Adipose tissue (tissue), 3 donors: ENCODE measurements around the gene GHR. TPM values are rescaled to one million over a fixed set of nuclear protein-coding genes. Genes with fewer than 3 reads are reported as not detected.

Experiments
- H3K27ac ChIP-seq: one replicate; pipeline ENCODE4 v1.5.1; 2013; ENCODE audit warnings: low read depth, low read length
- WGBS, 3 donors: extraction: QIAGEN DNeasy Blood & Tissue Kit; methylation state at CpG; one replicate each; pipeline ENCODE4 v1.1.7; 2013; 5-methylcytosine and 5-hydroxymethylcytosine counted together
- polyA plus RNA-seq, 3 donors: library from polyadenylated mRNA; stranded (reverse); fragments of 200-250 nt; gene quantifications; one replicate each; pipeline ENCODE4 v1.2.3, GENCODE V29; 2013
- donor health status: healthy with polysubstance abuse.
- donor health status: Bipolar disorder and iron deficiency.
- donor health status: healthy.

The GHR gene
- polyA plus RNA-seq, 3 donors = 6.3 to 108 (median 49.6) TPM

GRCh38 chr5:42454216-42454995 lies 31.2 kb downstream of the GHR start:
- H3K27ac ChIP-seq = no peak overlapping the region
- WGBS, 3 donors = 81 to 82% (median 82%) methylated on average over 5 of the region's 5 CpGs

DNA sequence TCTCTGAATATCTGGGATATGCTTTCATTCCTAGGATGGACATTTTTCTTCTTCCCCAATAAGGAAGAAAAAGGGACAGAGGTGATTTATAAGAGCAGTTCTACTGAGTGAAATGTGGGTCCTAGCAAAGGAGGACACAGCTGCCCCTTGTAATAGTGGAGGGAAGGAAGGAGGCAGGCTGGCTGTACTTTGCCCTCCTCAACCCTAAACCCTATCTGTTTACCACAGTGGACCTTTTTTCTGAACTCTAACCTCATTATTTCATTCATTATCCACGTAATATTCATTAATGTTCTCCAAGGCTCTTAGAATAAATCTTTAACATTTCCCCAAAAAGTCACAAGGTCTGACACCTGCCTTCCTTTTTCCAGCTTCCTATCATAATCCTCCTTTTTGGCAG lies 37.8 kb downstream of the GHR start:
- H3K27ac ChIP-seq = no peak overlapping the region
- WGBS, 3 donors = 54 to 81% (median 75%) methylated on average over 1 of the region's 1 CpG

DNA sequence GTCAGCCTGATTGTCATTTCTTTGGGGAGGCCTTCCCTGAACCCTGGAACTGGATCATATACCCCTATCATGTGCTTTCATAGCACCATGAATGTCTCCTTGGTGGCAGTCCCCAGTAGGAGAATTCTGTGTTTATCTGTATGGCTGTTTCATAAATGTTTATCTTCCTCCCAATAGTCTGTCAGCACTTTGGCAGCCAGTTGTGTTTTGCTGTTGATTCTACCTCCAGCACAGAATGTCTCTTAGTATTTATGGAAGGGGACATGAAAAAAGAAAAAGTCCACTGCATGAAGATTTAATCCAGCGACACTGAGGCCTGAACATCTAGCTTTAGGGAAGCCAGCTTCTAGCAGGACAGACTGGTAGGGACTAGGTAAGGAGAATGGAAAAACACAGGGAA lies 38.3 kb downstream of the GHR start:
- no peak overlapping the region for H3K27ac ChIP-seq
- WGBS, 3 donors = 80 to 86% (median 85%) methylated on average over 1 of the region's 1 CpG

DNA sequence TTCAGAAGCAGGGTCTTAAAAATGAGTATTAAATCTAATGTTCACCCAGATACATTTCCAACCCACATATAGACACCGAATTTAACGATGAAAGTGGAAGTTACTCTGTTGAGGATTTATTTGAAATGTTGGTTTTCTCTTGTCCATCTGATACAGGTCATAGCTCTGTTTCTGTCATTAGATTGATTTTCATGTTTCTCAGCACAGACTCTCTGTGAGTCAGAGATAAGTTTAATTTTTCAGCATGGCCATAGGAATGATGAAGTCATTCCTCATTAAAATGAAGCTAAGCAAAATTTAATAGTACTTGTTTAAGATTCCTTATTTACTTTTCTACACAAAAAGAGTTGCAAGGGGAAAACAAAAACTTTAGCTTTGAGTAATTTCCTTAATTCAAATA lies 38.8 kb downstream of the GHR start:
- no peak overlapping the region for H3K27ac ChIP-seq
- 61 to 96% (median 74%) methylated on average over 2 of the region's 2 CpGs for WGBS, 3 donors

GRCh38 chr5:42467572-42467971 lies 44.3 kb downstream of the GHR start:
- no peak overlapping the region for H3K27ac ChIP-seq
- 86 to 89% (median 89%) methylated on average over 5 of the region's 5 CpGs for WGBS, 3 donors

- H3K27ac ChIP-seq = no peak overlapping the region
- 87 to 91% (median 90%) methylated on average over 8 of the region's 8 CpGs for WGBS, 3 donors
These were observed 44.8 kb downstream of the GHR start for GRCh38 chr5:42467981-42468524.

DNA sequence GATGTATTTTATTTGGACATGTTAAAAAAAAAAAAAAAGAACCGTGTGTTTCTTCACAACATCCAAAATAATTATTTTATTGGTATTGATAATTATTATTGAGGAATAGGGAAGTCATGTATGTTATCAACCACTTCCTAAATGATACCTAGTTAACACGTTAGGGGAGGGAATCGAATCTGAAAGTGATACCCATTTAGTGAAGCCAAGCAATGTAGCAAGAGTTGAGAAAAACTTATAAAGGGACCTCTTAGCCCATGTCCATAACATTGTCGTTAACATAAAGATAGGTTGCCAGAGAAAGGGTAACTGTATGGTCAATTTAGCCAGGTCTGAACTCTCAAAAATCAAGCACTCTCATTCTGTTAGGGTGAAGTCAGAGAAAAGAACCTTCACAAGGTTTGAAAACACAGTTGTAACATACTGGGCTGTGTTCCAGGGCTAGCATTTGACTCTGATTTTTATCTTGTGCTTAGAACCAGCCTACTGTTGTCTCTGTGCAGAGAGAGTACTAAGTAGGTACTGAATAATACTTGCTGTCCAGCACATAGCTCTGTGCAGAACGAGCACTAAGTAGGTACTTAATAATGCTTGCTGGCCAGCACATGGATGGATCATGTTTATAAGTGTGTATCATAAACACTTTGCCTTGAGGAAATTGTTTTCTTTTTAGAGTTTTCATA lies 60.4 kb downstream of the GHR start:
- H3K27ac ChIP-seq = no peak overlapping the region
- 70 to 81% (median 71%) methylated on average over 5 of the region's 5 CpGs for WGBS, 3 donors

- no peak overlapping the region for H3K27ac ChIP-seq
- 86 to 93% (median 91%) methylated on average over 3 of the region's 3 CpGs for WGBS, 3 donors
These were observed 63.8 kb downstream of the GHR start for GRCh38 chr5:42487077-42487476.

- H3K27ac ChIP-seq = no peak overlapping the region
These were observed 64.6 kb downstream of the GHR start for GRCh38 chr5:42487821-42488220.

GRCh38 chr5:42490831-42491230 lies 67.6 kb downstream of the GHR start:
- 41 to 72% (median 58%) methylated on average over 2 of the region's 2 CpGs for WGBS, 3 donors

DNA sequence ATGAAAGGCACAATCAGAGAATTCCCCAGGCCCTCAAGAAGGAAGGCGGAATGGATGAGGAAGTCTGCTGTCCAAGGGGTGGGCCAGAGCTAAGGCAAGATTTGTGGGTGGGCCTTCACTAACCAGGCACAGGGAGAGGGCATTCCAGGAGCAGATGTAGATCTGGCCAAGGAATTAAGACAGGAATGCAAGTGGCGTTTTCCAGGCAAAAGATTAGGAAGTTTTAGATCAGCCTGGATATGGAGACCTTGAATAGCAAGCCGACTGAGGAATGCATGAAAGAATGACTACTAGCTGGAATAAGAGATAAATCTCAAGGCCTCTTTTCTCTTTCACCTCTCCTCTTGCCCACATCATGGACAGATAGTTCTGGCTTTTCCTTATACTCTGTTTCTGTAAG lies 68.5 kb downstream of the GHR start:
- WGBS, 3 donors = 49 to 54% (median 50%) methylated on average over 3 of the region's 3 CpGs
- H3K27ac ChIP-seq = no peak overlapping the region

More at GRCh38 chr5:42490831-42491230, 67.6 kb downstream of the GHR start:
- H3K27ac ChIP-seq = no peak overlapping the region

- 56 to 83% (median 61%) methylated on average over 3 of the region's 3 CpGs for WGBS, 3 donors
- H3K27ac ChIP-seq = no peak overlapping the region
These were observed 69.7 kb downstream of the GHR start for GRCh38 chr5:42492974-42493373.

- WGBS, 3 donors = 73 to 89% (median 82%) methylated on average over 4 of the region's 4 CpGs
- H3K27ac ChIP-seq = no peak overlapping the region
These were observed 71.2 kb downstream of the GHR start for GRCh38 chr5:42494414-42494813.

DNA sequence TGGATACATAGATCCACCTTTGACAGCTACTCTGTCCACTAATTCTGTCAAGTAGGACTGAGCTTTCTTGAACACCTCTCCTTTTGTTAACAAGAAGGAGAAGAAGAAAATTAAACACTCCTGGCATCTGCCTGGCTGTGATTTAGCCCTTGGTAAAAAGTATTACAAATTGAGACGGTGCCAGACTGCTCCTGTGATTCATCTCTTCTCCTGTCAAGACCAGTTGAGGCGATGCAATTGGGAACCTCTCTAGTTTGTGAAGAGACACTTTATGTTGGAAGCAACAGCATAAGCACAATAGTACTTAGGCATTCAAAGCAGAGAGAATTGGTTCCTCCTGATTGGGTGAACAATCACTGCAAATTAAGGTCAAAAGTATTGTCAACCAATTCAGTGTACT lies 72.7 kb downstream of the GHR start:
- 74 to 89% (median 83%) methylated on average over 2 of the region's 2 CpGs for WGBS, 3 donors
- H3K27ac ChIP-seq = no peak overlapping the region

DNA sequence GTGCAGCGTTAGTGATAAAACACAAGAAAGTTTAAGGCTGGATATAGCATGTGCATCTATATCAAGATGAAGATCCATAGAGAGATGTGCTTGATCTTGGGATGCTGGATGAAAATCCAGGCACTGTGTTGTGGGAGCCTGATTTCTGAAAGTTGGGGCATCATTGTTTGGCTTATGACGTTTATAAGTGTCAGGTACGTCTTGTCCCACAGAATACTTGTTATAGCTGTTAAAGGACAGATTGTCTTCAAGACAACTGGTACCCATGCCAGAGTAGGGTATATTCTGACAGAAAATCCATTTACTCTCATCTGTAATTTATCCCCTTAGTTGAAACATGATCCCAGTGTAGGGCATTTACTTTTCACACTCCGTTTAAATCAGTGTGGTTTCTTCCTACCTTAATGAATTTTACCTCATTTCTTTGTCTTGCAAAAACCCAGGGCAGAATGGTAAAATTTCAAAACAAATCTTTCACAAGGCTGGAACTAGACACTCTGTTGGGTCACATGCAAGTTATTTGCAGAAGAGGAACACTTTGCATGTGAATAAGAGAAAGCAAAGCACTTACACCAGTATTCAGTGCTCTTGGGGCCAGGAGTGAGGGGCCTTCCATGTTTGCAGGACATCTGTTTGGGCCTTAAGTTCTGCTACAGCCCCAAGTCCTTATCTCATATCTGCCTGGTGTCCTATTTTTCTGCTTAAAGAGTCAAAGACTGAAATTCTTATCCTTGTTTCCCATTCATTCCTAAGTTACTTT lies 73.3 kb downstream of the GHR start:
- WGBS, 3 donors = 81 to 87% (median 85%) methylated on average over 4 of the region's 4 CpGs
- H3K27ac ChIP-seq = no peak overlapping the region

GRCh38 chr5:42498000-42498399 lies 74.8 kb downstream of the GHR start:
- WGBS, 3 donors = 72 to 84% (median 77%) methylated on average over 1 of the region's 1 CpG
- H3K27ac ChIP-seq = no peak overlapping the region

DNA sequence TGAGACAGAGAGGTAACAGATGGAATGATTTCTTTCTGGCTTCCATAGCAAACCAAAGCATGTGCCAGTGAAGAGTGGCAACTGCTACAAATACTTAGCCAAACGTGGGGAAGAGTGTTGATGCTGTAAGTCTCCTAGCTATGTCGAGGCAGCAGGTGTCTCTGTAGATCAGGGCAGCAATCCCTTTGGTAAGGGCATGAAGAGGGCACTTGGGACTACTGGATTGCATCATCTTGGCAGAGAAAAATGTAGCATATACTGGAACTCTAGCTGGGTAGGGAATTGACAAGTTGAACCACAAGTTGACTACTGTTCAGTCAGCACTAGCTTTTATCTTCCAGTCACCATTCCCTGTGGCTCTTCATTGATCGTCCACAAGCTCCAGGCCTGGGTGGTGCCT lies 75.8 kb downstream of the GHR start:
- WGBS, 3 donors = 68 to 74% (median 69%) methylated on average over 3 of the region's 3 CpGs
- no peak overlapping the region for H3K27ac ChIP-seq

DNA sequence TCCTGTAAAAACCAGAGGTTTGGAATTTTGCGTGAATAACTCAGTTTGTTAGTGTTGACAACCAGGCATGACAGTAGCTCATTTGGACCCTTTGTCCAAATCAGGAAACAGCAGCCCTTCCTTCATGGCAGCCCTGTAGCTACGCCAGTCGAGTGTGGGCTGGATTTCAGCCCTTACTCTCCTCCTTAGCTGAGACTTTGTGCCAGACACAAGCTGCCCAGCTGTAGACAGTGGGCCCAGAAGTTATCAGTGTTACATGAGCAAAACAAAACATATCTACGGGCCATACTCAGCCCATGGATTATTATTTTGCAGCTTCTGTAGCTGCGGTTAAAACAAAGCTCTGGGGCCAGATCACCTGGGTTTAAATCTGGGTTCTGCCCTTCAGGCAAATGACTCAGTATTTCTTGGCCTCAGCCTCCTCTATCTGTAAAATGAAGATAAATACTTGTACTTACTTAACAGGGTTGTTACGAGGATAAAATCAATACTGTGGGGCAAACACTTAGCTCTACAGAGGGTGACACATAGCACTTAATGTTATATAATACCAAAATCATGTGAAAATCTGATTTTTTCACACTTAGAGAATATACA lies 76.9 kb downstream of the GHR start:
- WGBS, 3 donors = 47 to 74% (median 58%) methylated on average over 6 of the region's 6 CpGs
- H3K27ac ChIP-seq = no peak overlapping the region
